ENCODE measurements around the gene KLHDC8A. TPM values are rescaled to one million over a fixed set of nuclear protein-coding genes. Genes with fewer than 3 reads are reported as not detected.
"Not testable (repeated sequence)": the region's sequence is repeated elsewhere in the genome, so short reads cannot be mapped to it uniquely, and the experiment has no call there.

The KLHDC8A gene
- polyA plus RNA-seq (2011; rRNA removed) (not detected in 2 replicates), polyA minus RNA-seq (2011; rRNA and poly(A)+ RNA removed) (0.43 TPM in 1 of 2 replicates, not detected in the other)

- POLR2A ChIA-PET = no interaction called here
- H3K27me3 ChIP-seq (ENCODE audit: control insufficient read depth, insufficient read depth, low read length) = peaks cover 40% of the 10 kb centered on the region
Observed at GRCh38 chr1:205356440-205357139, at the start of gene KLHDC8A. TSS of gene KLHDC8A (minus strand) at chr1:205356922. CDS start at chr1:205343604, 13,318 bp downstream.

GRCh38 chr1:205406252-205406651 is 49.5 kb upstream of the KLHDC8A start:
- H3K36me3 ChIP-seq (ENCODE audit: control insufficient read depth, insufficient read depth, low read length); H3K27me3 ChIP-seq (ENCODE audit: control insufficient read depth, insufficient read depth, low read length); POLR2A ChIA-PET; H3K4me3 ChIP-seq (ENCODE audit: low read depth, low read length); DNase-seq (ENCODE audit: low read depth): not testable (repeated sequence)
- CTCF ChIA-PET = interaction anchor here (1.1 kb wide), 1 partner anchor 8 kb away, joined by 3 read pairs; no protein-coding TSS in a partner anchor

More at GRCh38 chr1:205356440-205357139, at the start of gene KLHDC8A:
- CTCF ChIA-PET = interaction anchor here (0.5 to 6.5 kb wide), 6 partner anchors 8 to 301 kb away, joined by 3 to 119 read pairs (median 8); no protein-coding TSS in a partner anchor
- Histone ChIP-seq H3K4me3 (ENCODE audit: low read depth, low read length) (no peak within 1 kb of the TSS), H3K36me3 (ENCODE audit: control insufficient read depth, insufficient read depth, low read length) (no peaks in the 10 kb centered on the region)
- TF ChIP-seq CTCF (IDR thresholded peaks at IDR 0.05; ENCODE audit: insufficient read depth, low read depth, low read length) = no peak
- no peak for DNase-seq (ENCODE audit: low read depth)

GRCh38 chr1:205404484-205404883 is 47.8 kb upstream of the KLHDC8A start:
- CTCF ChIA-PET; DNase-seq (ENCODE audit: low read depth); H3K36me3 ChIP-seq (ENCODE audit: control insufficient read depth, insufficient read depth, low read length); H3K4me3 ChIP-seq (ENCODE audit: low read depth, low read length); H3K27me3 ChIP-seq (ENCODE audit: control insufficient read depth, insufficient read depth, low read length); POLR2A ChIA-PET: not testable (repeated sequence)

- ChIA-PET POLR2A (no interaction called here), CTCF (interaction anchor here (0.9 to 6.6 kb wide), 3 partner anchors 8 to 261 kb away, joined by 3 to 65 read pairs (median 4); no protein-coding TSS in a partner anchor)
- no peak for DNase-seq (ENCODE audit: low read depth)
- Histone ChIP-seq H3K36me3 (ENCODE audit: control insufficient read depth, insufficient read depth, low read length) (no peaks in the 10 kb centered on the region), H3K27me3 (ENCODE audit: control insufficient read depth, insufficient read depth, low read length) (no peaks in the 10 kb centered on the region), H3K4me3 (ENCODE audit: low read depth, low read length) (no peak overlapping the region)
- TF ChIP-seq CTCF (IDR thresholded peaks at IDR 0.05; ENCODE audit: insufficient read depth, low read depth, low read length) = no peak
Observed at GRCh38 chr1:205398586-205398985, 41.9 kb upstream of the KLHDC8A start.

GRCh38 chr1:205396967-205397616 is 40.4 kb upstream of the KLHDC8A start:
- H3K27me3 ChIP-seq (ENCODE audit: control insufficient read depth, insufficient read depth, low read length) = no peaks in the 10 kb centered on the region
- no peaks in the 10 kb centered on the region for H3K36me3 ChIP-seq (ENCODE audit: control insufficient read depth, insufficient read depth, low read length)
- peak; percentile 54 for TF ChIP-seq CTCF (IDR thresholded peaks at IDR 0.05; ENCODE audit: insufficient read depth, low read depth, low read length)
- ChIA-PET POLR2A (no interaction called here), CTCF (interaction anchor here (0.7 to 6.6 kb wide), 21 partner anchors 12 to 545 kb away, joined by 3 to 65 read pairs (median 5); no protein-coding TSS in a partner anchor)
- no peak overlapping the region for H3K4me3 ChIP-seq (ENCODE audit: low read depth, low read length)
- no peak for DNase-seq (ENCODE audit: low read depth)

GRCh38 chr1:205395616-205396015 is 38.9 kb upstream of the KLHDC8A start:
- CTCF ChIA-PET = interaction anchor here (0.8 to 6.6 kb wide), 6 partner anchors 14 to 262 kb away, joined by 3 to 65 read pairs (median 8); no protein-coding TSS in a partner anchor
- no peaks in the 10 kb centered on the region for H3K36me3 ChIP-seq (ENCODE audit: control insufficient read depth, insufficient read depth, low read length)
- H3K27me3 ChIP-seq (ENCODE audit: control insufficient read depth, insufficient read depth, low read length) = peaks cover 3% of the 10 kb centered on the region; the same call in 1 of the 2 replicates
- no peak for TF ChIP-seq CTCF (IDR thresholded peaks at IDR 0.05; ENCODE audit: insufficient read depth, low read depth, low read length)
- no peak overlapping the region for H3K4me3 ChIP-seq (ENCODE audit: low read depth, low read length)
- POLR2A ChIA-PET = no interaction called here
- no peak for DNase-seq (ENCODE audit: low read depth)
